HepG2 (cell line): ENCODE measurements around the gene GAREM1. TPM values are rescaled to one million over a fixed set of nuclear protein-coding genes. Genes with fewer than 3 reads are reported as not detected.

ENCODE experiments used
- BHLHE40 ChIP-seq: IDR thresholded peaks from 2 replicates; pipeline ENCODE4 v1.6.1; 2011; ENCODE audit warnings: low read length, improper control_type of control experiment
- DR1 ChIP-seq: sonication (generic); formaldehyde crosslinking; IDR thresholded peaks from 2 replicates; pipeline ENCODE4 v1.8.0; 2021; ENCODE audit warnings: mild to moderate bottlenecking, missing genetic modification reagents, inconsistent platforms
- EHMT2 ChIP-seq: fragments of 200-600 bp; sonication (generic); IDR thresholded peaks from 2 replicates; pipeline ENCODE4 v1.7.0; 2017; ENCODE audit warnings: antibody characterized with exemption, low read depth, low read length, borderline replicate concordance
- HDAC6 ChIP-seq: fragments of 200-600 bp; sonication (generic); IDR thresholded peaks from 2 replicates; pipeline ENCODE4 v1.7.0; 2017; ENCODE audit warnings: mild to moderate bottlenecking, antibody characterized with exemption, low read length, low read depth
- IRX3 ChIP-seq: sonication (generic); formaldehyde crosslinking; IDR thresholded peaks from 2 replicates; pipeline ENCODE4 v1.8.1; 2023; ENCODE audit warnings: mild to moderate bottlenecking, low read depth, missing genetic modification reagents, borderline replicate concordance
- POGZ ChIP-seq: sonication (generic); formaldehyde crosslinking; IDR thresholded peaks from 2 replicates; pipeline ENCODE4 v1.4.0; 2020; ENCODE audit warnings: mild to moderate bottlenecking, missing genetic modification reagents
- SIX4 ChIP-seq: sonication (generic); formaldehyde crosslinking; IDR thresholded peaks from 2 replicates; pipeline ENCODE4 v1.4.0; 2020; ENCODE audit warnings: missing genetic modification reagents
- SMAD1 ChIP-seq: sonication (generic); formaldehyde crosslinking; IDR thresholded peaks from 2 replicates; pipeline ENCODE4 v1.4.0; 2020; ENCODE audit warnings: missing genetic modification reagents, low read depth, mild to moderate bottlenecking, borderline replicate concordance
- SNAI1 ChIP-seq: sonication (generic); formaldehyde crosslinking; IDR thresholded peaks from 2 replicates; pipeline ENCODE4 v1.5.0; 2020; ENCODE audit warnings: mild to moderate bottlenecking, missing genetic modification reagents, borderline replicate concordance
- SP1 ChIP-seq, 2 experiments: fragments of 450-650 bp in 1 of 2; sonication (generic) in 1 of 2; formaldehyde crosslinking in 1 of 2; IDR thresholded peaks; 2 replicates each; pipeline versions ENCODE4 v1.4.0 to v1.6.1; 2016 to 2020; ENCODE audit warnings: missing genetic modification reagents in 1 of 2
- SSRP1 ChIP-seq: IDR thresholded peaks from 2 replicates; pipeline ENCODE4 v1.6.1; 2016; ENCODE audit warnings: control low read depth
- U2AF1 ChIP-seq: fragments of 200-400 bp; formaldehyde crosslinking; optimal IDR thresholded peaks from 2 replicates; pipeline ENCODE3; 2017; ENCODE audit warnings: mild to moderate bottlenecking, low read depth, low read length
- ZNF20 ChIP-seq: sonication (generic); formaldehyde crosslinking; IDR thresholded peaks from 2 replicates; pipeline ENCODE4 v1.4.0; 2020; ENCODE audit warnings: mild to moderate bottlenecking, moderate library complexity, missing genetic modification reagents
- ZNF264 ChIP-seq: sonication (generic); formaldehyde crosslinking; IDR thresholded peaks from 2 replicates; pipeline ENCODE4 v1.4.0; 2020; ENCODE audit warnings: missing genetic modification reagents
- ZNF546 ChIP-seq: sonication (generic); formaldehyde crosslinking; conservative IDR thresholded peaks from 2 replicates; pipeline ENCODE4 v1.8.1; 2023; ENCODE audit warnings: mild to moderate bottlenecking, missing genetic modification reagents
- ZNF557 ChIP-seq: sonication (generic); formaldehyde crosslinking; IDR thresholded peaks from 2 replicates; pipeline ENCODE4 v1.4.0; 2020; ENCODE audit warnings: missing genetic modification reagents
- ZNF747 ChIP-seq: sonication (generic); formaldehyde crosslinking; IDR thresholded peaks from 2 replicates; pipeline ENCODE4 v1.8.1; 2023; ENCODE audit warnings: missing genetic modification reagents, mild to moderate bottlenecking, borderline replicate concordance
- ZNF850 ChIP-seq: sonication (generic); formaldehyde crosslinking; conservative IDR thresholded peaks from 2 replicates; pipeline ENCODE4 v1.9.0; 2021; ENCODE audit warnings: mild to moderate bottlenecking, missing genetic modification reagents
- polyA plus RNA-seq, 8 experiments: library from polyadenylated mRNA; depleted of rRNA in 3 of 8; stranded (reverse) in 7 of 8; unstranded in 1 of 8; fragments of >200 nt; fragmentation: Illumina TruSeq in 4 of 8; extraction: Trizol in 4 of 8; gene quantifications; 2 replicates each; pipeline versions ENCODE4 v1.2.1 to v1.2.3, GENCODE V29; 2011 to 2016; ENCODE audit warnings: low read depth in 4 of 8, missing spikeins in 1 of 8, mixed read lengths in 1 of 8; ENCODE audit not compliant: insufficient read depth in 1 of 8
- total RNA-seq, 5 experiments: library from RNA; depleted of rRNA; stranded (reverse); fragments of >200 nt; fragmentation: Illumina TruSeq; extraction: Trizol; gene quantifications; 2 replicates each; pipeline ENCODE4 v1.2.3, GENCODE V29; 2016; ENCODE audit warnings: low read depth in 1 of 5
- TF ChIP-seq, protein P1 (sequence below): sonication (generic); formaldehyde crosslinking; IDR thresholded peaks from one replicate; pipeline ENCODE4 v1.5.1; 2020; ENCODE audit warnings: mild to moderate bottlenecking, missing genetic modification reagents; ENCODE audit errors: not compliant biosample characterization
- TF ChIP-seq, protein P2 (sequence below): sonication (generic); formaldehyde crosslinking; IDR thresholded peaks from 2 replicates; pipeline ENCODE4 v1.8.1; 2022; ENCODE audit warnings: mild to moderate bottlenecking, missing genetic modification reagents
- TF ChIP-seq, protein P3 (sequence below): sonication (generic); formaldehyde crosslinking; IDR thresholded peaks from 2 replicates; pipeline ENCODE4 v1.5.0; 2020; ENCODE audit warnings: missing genetic modification reagents, mild to moderate bottlenecking, borderline replicate concordance

The GAREM1 gene
- total and polyA plus RNA-seq, 2 of the 13 experiments (the other 11 are each of a cell fraction or from before 2014, with no cell fraction given), result 2.5 to 2.9 TPM

DNA sequence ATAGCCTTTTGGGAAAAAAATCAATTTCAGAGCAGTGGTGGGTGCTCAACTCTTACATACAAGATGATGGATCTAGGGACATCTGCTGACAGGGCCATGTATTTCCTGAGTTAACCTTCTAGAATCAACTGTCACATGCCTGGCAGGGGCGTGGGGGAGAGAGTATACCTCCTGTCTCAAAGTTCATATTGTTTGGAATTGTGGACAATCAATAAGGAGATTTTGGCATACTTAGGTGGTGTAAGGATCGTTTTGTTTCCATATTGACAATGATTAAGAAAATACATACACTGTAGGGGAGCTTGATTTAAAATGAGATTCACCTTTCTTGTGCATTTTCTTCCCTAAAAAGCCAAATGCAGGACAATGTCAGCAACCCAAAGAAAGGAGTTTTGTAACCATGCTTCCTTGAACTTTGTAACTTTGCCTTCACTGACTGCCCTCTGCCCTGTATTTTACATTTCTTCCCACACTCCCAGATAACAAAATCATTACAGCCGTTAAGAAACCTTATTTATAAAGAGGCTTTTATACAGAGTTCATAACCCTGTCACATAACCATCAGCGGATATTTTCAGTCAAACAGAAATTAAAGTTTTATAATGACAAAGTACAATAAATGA, 192.4 kb downstream of the GAREM1 start (continued):
- TF ChIP-seq ZNF20 (CRISPR knock-in tag), result no peak
- TF ChIP-seq ZNF850 (CRISPR knock-in tag), result no peak
- no peak for TF ChIP-seq ZNF557 (CRISPR knock-in tag)
- no peak for TF ChIP-seq SSRP1 (CRISPR knock-in tag)
- TF ChIP-seq U2AF1, result no peak
- 0 out of 2 replicates have a peak, but pooled peaks have one; percentile 35 for TF ChIP-seq POGZ
- no peak for TF ChIP-seq DR1 (CRISPR knock-in tag)
- TF ChIP-seq SNAI1 (CRISPR knock-in tag), result no peak
- no peak for TF ChIP-seq SIX4 (CRISPR knock-in tag)
- no peak for TF ChIP-seq ZNF546 (CRISPR knock-in tag)
- no peak for TF ChIP-seq IRX3 (CRISPR knock-in tag)
- peak; percentile 28; the same call in 1 of the 2 replicates for TF ChIP-seq EHMT2
- TF ChIP-seq, protein P1, sequence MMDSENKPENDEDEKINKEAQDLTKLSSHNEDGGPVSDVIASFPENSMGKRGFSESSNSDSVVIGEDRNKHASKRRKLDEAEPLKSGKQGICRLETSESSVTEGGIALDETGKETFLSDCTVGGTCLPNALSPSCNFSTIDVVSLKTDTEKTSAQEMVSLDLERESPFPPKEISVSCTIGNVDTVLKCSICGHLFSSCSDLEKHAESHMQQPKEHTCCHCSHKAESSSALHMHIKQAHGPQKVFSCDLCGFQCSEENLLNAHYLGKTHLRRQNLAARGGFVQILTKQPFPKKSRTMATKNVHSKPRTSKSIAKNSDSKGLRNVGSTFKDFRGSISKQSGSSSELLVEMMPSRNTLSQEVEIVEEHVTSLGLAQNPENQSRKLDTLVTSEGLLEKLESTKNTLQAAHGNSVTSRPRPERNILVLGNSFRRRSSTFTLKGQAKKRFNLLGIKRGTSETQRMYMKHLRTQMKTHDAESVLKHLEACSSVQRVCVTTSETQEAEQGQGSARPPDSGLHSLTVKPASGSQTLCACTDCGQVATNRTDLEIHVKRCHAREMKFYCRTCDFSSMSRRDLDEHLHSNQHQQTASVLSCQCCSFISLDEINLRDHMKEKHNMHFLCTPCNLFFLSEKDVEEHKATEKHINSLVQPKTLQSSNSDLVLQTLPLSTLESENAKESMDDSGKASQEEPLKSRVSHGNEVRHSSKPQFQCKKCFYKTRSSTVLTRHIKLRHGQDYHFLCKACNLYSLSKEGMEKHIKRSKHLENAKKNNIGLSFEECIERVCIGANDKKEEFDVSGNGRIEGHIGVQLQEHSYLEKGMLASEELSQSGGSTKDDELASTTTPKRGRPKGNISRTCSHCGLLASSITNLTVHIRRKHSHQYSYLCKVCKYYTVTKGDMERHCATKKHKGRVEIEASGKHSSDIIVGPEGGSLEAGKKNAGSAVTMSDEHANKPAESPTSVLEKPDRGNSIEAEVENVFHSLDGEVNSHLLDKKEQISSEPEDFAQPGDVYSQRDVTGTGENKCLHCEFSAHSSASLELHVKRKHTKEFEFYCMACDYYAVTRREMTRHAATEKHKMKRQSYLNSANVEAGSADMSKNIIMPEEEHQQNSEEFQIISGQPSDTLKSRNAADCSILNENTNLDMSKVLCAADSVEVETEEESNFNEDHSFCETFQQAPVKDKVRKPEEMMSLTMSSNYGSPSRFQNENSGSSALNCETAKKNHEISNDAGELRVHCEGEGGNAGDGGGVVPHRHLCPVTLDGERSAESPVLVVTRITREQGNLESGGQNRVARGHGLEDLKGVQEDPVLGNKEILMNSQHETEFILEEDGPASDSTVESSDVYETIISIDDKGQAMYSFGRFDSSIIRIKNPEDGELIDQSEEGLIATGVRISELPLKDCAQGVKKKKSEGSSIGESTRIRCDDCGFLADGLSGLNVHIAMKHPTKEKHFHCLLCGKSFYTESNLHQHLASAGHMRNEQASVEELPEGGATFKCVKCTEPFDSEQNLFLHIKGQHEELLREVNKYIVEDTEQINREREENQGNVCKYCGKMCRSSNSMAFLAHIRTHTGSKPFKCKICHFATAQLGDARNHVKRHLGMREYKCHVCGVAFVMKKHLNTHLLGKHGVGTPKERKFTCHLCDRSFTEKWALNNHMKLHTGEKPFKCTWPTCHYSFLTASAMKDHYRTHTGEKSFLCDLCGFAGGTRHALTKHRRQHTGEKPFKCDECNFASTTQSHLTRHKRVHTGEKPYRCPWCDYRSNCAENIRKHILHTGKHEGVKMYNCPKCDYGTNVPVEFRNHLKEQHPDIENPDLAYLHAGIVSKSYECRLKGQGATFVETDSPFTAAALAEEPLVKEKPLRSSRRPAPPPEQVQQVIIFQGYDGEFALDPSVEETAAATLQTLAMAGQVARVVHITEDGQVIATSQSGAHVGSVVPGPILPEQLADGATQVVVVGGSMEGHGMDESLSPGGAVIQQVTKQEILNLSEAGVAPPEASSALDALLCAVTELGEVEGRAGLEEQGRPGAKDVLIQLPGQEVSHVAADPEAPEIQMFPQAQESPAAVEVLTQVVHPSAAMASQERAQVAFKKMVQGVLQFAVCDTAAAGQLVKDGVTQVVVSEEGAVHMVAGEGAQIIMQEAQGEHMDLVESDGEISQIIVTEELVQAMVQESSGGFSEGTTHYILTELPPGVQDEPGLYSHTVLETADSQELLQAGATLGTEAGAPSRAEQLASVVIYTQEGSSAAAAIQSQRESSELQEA (CRISPR knock-in tag), result no peak
- TF ChIP-seq, protein P2, sequence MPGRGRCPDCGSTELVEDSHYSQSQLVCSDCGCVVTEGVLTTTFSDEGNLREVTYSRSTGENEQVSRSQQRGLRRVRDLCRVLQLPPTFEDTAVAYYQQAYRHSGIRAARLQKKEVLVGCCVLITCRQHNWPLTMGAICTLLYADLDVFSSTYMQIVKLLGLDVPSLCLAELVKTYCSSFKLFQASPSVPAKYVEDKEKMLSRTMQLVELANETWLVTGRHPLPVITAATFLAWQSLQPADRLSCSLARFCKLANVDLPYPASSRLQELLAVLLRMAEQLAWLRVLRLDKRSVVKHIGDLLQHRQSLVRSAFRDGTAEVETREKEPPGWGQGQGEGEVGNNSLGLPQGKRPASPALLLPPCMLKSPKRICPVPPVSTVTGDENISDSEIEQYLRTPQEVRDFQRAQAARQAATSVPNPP (CRISPR knock-in tag), result no peak
- TF ChIP-seq SP1 (IDR thresholded peaks at IDR 0.05), result no peak
- TF ChIP-seq SP1 (CRISPR knock-in tag; IDR thresholded peaks at IDR 0.05), result no peak
- TF ChIP-seq, protein P3, sequence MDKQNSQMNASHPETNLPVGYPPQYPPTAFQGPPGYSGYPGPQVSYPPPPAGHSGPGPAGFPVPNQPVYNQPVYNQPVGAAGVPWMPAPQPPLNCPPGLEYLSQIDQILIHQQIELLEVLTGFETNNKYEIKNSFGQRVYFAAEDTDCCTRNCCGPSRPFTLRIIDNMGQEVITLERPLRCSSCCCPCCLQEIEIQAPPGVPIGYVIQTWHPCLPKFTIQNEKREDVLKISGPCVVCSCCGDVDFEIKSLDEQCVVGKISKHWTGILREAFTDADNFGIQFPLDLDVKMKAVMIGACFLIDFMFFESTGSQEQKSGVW (CRISPR knock-in tag), result no peak
- TF ChIP-seq ZNF264 (CRISPR knock-in tag), result no peak
- TF ChIP-seq BHLHE40, result no peak
- no peak for TF ChIP-seq SMAD1
- no peak for TF ChIP-seq HDAC6
- no peak for TF ChIP-seq ZNF747
